ENCODE measurements around the gene PTPRG.

The PTPRG gene

DNA sequence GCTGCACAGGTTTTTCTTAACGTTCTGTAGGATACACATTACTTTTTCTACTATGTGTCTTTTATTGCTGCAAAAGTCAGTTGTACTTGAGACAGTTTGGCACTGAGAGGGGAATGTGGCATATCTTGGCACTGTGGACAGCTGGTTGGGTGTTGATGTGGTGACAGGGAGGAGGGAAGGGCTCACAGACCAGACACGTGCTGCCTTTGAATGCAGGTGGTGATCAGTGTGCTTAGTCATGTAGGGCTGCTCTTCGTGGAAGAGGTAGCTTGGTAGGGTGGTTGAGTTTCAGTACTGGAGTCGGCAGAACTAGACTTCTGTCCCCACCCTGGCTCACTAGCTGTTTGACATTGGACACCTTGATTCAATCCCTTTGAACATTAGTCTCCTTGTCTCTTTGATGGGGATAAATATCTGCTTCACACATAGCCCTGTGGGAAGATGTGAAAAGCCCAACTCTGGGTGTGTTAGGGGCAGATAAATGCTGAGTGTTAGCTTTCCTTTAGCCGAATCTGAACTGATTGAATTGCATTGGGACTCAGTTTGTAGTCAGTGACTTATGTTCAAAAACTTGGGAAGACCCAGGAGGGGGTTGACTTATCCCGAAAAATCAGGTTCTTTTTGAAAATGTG, 108.4 kb downstream of the PTPRG start:
- Mint-ChIP-seq H3K4me1 (no peaks in the 10 kb centered on the region), H3K27ac (no peak overlapping the region), H3K27me3 (no peaks in the 10 kb centered on the region), H3K4me3 (no peak overlapping the region), H3K36me3 (no peaks in the 10 kb centered on the region), H3K9me3 (no peaks in the 10 kb centered on the region)
- ATAC-seq (replicated peaks) (no peak), DNase-seq (no peak)

DNA sequence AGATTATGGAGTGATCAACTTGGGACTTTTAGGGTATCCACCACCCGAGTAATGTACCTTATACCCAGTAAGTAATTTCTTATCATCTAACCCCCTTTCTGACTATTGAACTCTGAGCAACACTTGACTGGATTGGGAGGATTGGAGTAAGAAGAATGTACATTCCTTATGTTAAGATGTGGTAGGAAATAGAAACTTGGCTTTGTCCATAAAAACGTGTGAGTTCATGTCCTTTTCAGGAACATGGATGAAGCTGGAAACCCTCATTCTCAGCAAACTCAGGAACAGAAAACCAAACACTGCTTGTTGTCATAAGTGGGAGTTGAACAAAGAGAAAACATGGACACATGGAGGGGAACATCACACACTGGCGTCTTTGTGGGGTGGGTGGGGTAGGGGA, 112.3 kb downstream of the PTPRG start:
- no peak for ATAC-seq (replicated peaks)
- H3K27me3 Mint-ChIP-seq = no peaks in the 10 kb centered on the region
- H3K27ac Mint-ChIP-seq = no peak overlapping the region
- H3K4me1 Mint-ChIP-seq = no peaks in the 10 kb centered on the region
- H3K9me3 Mint-ChIP-seq = peaks cover 3 to 5% of the 10 kb centered on the region in 2 donors
- H3K36me3 Mint-ChIP-seq = no peaks in the 10 kb centered on the region
- no peak for DNase-seq
- no peak overlapping the region for H3K4me3 Mint-ChIP-seq

DNA sequence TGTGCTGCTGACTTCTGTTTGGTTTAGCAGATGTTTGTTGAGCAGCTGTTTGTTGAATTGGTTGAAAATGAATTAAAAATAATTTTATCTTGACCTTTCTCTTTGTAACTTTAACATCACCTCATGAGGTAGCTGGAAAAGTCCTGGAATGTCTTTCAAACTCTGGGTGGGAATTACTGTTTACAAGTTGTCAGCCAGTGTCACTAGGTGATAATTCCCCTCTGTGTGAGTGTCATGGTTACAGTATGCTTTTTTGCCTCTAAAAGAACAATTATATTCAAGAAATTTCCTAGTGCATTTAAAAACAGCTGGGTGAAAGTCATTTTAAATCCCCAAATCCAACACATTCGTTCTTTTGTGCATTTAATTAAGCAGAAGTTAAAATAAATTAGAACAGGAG, 113.2 kb downstream of the PTPRG start:
- Mint-ChIP-seq H3K4me1 (no peaks in the 10 kb centered on the region), H3K4me3 (no peak overlapping the region), H3K27ac (no peak overlapping the region), H3K9me3 (peaks cover 3 to 5% of the 10 kb centered on the region in 2 donors), H3K36me3 (no peaks in the 10 kb centered on the region), H3K27me3 (no peaks in the 10 kb centered on the region)
- ATAC-seq (replicated peaks) (no peak), DNase-seq (no peak)

DNA sequence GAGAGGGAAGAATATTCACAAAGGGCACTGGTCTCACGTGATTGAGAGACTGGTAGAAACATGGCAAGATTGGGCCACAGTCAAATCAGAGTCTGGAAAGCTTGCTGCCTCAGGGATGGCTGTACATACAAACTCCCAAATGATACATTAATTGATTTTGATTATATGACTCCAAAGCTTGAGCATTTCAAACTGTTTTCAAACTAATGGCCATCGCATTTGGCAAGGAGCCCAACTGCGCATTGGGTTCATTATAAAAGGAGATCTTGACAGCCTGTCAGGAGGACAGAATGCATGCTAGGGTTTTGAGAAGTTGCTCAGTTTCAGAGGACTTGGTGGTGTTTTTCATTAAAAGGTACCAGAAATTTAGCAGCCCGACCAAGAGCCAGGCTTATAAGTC, 117.7 kb downstream of the PTPRG start:
- no peak overlapping the region for H3K27ac Mint-ChIP-seq
- H3K27me3 Mint-ChIP-seq = no peaks in the 10 kb centered on the region
- no peaks in the 10 kb centered on the region for H3K36me3 Mint-ChIP-seq
- DNase-seq (no peak), ATAC-seq (replicated peaks) (no peak)
- H3K4me3 Mint-ChIP-seq = no peak overlapping the region
- H3K4me1 Mint-ChIP-seq = no peaks in the 10 kb centered on the region
- H3K9me3 Mint-ChIP-seq = peaks cover 5 to 7% of the 10 kb centered on the region in 2 donors

DNA sequence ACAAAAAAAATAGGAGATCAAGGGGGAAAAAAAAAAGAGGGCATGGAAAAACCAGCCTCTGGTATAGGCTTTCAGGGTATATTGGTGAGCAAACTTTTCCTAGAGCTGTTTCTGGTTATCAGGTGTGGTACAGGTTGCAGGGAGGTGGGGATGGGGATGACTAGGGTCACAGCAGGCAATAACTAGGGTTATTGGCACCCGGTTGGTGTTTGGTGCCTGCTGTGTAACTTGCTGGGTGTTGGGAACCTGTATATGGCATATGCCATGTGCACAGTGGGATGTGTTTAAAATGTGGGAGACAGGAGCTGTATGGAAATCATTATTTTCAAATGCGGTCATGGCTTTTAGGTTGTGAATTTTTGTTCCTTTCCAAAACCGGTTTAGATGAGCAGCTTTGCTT, 119.2 kb downstream of the PTPRG start:
- H3K9me3 Mint-ChIP-seq = peaks cover 5 to 7% of the 10 kb centered on the region in 2 donors
- no peaks in the 10 kb centered on the region for H3K27me3 Mint-ChIP-seq
- no peak overlapping the region for H3K4me3 Mint-ChIP-seq
- ATAC-seq (replicated peaks) (no peak), DNase-seq (no peak)
- H3K36me3 Mint-ChIP-seq = no peaks in the 10 kb centered on the region
- H3K27ac Mint-ChIP-seq = no peak overlapping the region
- no peaks in the 10 kb centered on the region for H3K4me1 Mint-ChIP-seq

DNA sequence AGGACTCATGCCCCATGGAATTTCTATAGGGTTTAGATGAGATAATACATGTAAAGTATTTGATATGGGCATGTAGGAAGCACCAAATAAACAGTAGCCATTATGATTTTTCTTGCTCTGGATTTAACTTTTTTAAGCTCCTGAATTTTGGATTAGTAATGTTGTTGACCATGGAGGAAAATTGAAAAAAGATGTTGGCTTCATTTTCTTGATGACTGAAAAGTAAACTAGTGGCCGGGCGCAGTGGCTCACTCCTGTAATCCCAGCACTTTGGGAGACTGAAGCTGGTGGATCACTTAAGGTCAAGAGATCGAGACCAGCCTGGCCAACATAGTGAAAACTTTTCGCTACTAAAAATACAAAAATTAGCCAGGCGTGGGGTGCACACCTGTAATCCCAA, 120.3 kb downstream of the PTPRG start:
- no peak for DNase-seq
- H3K4me3 Mint-ChIP-seq = no peak overlapping the region
- no peaks in the 10 kb centered on the region for H3K4me1 Mint-ChIP-seq

DNA sequence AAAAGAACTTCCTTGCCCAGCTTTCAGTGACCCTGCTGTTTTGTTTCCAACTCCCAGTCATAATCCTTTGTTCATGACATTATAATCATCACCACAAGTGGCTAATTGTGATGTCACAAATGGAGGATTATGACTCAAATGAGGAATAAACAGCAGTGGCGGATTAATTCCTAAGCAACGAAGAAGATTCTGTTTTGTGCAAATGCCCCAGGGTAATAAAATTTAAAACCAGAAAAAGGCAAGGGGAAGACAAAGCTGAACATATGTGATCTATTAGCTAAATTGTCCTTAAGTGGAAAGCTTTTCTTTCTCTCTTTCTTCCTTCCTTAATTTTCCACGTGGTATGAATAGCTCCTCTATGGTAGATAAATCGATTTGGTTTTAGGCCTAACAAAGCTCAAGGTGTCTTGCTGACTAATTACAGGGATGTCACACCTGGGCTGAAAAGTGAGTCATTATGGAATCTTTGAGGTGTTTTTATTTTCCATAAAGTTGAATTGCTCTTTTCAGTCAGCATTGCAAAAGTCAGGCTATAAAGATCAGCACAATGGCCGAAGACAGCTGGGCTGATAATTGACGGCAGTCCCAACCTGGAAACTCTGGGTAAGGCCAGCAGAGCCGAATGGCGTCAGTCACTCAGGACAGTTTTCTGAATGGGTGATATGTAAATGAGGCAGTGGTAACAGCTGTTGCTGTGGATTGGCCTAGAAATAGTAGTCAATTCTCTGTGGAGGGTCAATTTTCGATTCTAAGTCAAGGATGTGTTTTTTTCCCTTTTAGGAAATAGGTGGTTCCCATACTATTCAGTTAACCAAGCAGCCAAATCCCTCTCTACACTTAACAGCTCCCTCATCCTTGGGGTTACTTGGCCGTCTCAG, 121.5 kb downstream of the PTPRG start:
- ATAC-seq (replicated peaks) = no peak
- H3K36me3 Mint-ChIP-seq = no peaks in the 10 kb centered on the region

More for the DNA sequence above, 120.3 kb downstream of the PTPRG start:
- Mint-ChIP-seq H3K9me3 (peaks cover 4 to 5% of the 10 kb centered on the region in 2 donors), H3K27ac (no peak overlapping the region), H3K27me3 (no peaks in the 10 kb centered on the region), H3K36me3 (no peaks in the 10 kb centered on the region)
- no peak for ATAC-seq (replicated peaks)

DNA sequence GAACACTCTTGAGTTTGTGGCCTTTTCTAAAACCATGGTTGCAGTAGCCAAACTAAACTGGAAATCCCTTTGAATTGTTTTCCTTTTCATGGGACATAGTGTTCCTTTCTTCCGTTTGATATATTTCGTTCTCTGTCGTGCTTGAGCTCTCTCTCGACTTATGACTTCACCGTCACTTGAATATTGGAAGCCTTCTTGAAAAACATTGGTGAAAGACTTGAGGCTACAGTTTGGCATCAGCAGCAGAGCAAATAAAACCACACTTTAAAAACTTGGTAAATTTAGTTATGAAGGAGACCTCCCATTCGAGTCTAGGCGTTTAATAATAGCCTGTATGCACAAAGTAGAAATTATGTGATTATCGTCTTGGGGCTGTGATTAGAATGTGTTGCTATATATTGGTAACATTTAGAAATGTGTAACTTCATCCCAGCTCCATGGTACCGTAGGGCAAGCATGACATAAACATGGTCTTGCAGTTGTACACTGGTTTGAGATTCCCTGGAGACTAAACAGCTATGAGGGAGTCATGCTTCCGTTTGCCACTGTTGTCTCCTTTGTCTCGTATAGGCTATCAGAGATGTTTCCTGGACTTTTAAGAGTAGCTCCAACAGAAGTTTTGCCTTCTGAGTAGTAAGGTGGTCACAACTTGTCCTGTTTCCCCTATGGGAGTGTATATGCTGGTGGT, 122.3 kb downstream of the PTPRG start:
- H3K36me3 Mint-ChIP-seq = no peaks in the 10 kb centered on the region
- no peak overlapping the region for H3K27ac Mint-ChIP-seq
- ATAC-seq (replicated peaks) (no peak), DNase-seq (no peak)
- no peak overlapping the region for H3K4me3 Mint-ChIP-seq
- H3K9me3 Mint-ChIP-seq = peaks cover 0 to 4% of the 10 kb centered on the region in 2 donors
- no peaks in the 10 kb centered on the region for H3K4me1 Mint-ChIP-seq
- H3K27me3 Mint-ChIP-seq = no peaks in the 10 kb centered on the region

More for the DNA sequence above, 121.5 kb downstream of the PTPRG start:
- DNase-seq = no peak
- Mint-ChIP-seq H3K9me3 (peaks cover under 1 to 5% of the 10 kb centered on the region in 2 donors), H3K4me1 (no peaks in the 10 kb centered on the region), H3K27me3 (no peaks in the 10 kb centered on the region), H3K4me3 (no peak overlapping the region), H3K27ac (no peak overlapping the region)

DNA sequence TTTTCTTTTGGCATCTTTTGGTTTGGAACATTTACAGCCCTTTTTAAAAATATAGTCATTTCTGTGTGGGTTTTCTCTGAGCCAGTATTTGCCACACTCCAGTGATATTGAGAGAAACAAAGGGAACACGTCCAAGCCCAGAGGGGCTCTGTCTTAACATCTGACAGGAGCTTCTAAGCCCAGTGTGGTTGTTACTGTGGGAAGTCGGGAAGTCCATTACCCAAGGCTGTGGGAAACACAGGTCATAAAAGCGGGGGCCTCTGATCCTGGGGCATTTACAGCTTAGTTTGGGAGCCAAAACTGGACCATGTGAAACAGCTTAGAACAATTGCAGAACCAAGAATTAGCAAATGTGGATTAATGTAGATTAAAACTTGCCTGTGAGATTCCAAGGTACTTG, 123.0 kb downstream of the PTPRG start:
- Mint-ChIP-seq H3K9me3 (peaks cover 0 to 4% of the 10 kb centered on the region in 2 donors), H3K27ac (no peak overlapping the region), H3K27me3 (no peaks in the 10 kb centered on the region), H3K36me3 (no peaks in the 10 kb centered on the region), H3K4me3 (no peak overlapping the region), H3K4me1 (no peaks in the 10 kb centered on the region)
- DNase-seq (no peak), ATAC-seq (replicated peaks) (no peak)

DNA sequence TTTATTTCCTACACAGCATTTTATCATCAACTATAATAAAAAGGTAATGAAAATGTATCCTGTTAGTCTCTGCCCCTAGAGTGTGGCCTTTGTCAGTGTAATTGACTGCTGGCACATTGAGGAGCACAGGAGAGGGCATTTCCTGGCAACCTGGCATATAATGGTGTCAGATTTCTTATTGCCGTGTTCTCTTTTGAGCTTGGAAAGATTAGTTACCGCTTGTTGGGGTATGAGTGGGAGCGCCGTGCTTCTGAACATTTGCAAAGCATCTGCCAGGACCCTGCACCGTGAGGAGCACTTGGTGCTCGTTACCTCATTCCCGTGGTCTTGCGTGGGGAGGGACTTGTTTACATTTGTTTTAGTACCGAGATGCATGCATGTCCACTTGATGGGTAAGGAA, 124.4 kb downstream of the PTPRG start:
- Mint-ChIP-seq H3K27me3 (no peaks in the 10 kb centered on the region), H3K36me3 (no peaks in the 10 kb centered on the region), H3K4me1 (no peaks in the 10 kb centered on the region), H3K4me3 (no peak overlapping the region), H3K9me3 (no peaks in the 10 kb centered on the region), H3K27ac (no peak overlapping the region)
- no peak for ATAC-seq (replicated peaks)
- DNase-seq = no peak

DNA sequence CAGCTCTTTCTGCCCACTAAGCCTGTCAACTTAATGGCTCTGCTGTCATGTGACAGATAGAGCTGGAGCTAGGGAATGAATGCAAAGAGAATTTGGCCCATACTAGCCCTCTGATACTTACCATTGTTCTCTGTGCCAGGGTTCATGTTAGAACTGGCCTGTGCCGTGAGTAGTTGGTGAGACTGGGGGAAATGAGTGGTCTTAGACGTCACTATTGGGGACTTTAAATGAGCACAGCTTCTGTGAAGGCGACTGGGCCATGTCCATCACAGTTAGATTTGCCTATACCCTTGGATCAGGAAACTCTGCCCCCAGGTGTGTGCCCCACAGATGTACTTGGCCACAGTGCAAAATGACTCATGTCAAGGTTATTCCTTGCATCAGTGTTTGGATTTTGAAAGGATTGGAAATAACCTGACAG, 124.9 kb downstream of the PTPRG start:
- H3K4me1 Mint-ChIP-seq = no peaks in the 10 kb centered on the region
- no peaks in the 10 kb centered on the region for H3K27me3 Mint-ChIP-seq
- no peak for ATAC-seq (replicated peaks)
- no peak overlapping the region for H3K4me3 Mint-ChIP-seq
- no peaks in the 10 kb centered on the region for H3K36me3 Mint-ChIP-seq
- DNase-seq = no peak
- H3K27ac Mint-ChIP-seq = no peak overlapping the region
- H3K9me3 Mint-ChIP-seq = no peaks in the 10 kb centered on the region

DNA sequence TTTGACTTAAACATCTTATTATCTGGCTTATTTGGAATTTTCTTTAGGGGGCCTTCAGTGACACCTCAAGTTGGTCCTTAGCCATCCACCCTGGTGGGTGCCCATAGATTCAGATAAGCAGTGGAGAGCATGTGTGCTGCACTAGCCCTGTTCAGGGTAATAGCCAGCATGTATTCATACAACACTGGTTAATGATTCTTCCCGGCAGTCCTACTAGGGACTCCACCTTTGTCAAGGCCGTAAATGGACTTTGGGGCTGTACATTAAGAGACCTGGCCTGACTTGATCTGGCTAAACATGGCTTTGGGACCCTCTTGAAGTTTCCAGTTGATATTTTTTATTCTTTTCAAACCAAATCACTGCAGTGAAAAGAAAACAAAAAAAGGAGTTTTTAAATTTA, 125.8 kb downstream of the PTPRG start:
- DNase-seq (no peak), ATAC-seq (replicated peaks) (no peak)
- no peaks in the 10 kb centered on the region for H3K36me3 Mint-ChIP-seq
- H3K27me3 Mint-ChIP-seq = no peaks in the 10 kb centered on the region
- no peak overlapping the region for H3K27ac Mint-ChIP-seq
- no peaks in the 10 kb centered on the region for H3K9me3 Mint-ChIP-seq
- no peaks in the 10 kb centered on the region for H3K4me1 Mint-ChIP-seq
- H3K4me3 Mint-ChIP-seq = no peak overlapping the region

DNA sequence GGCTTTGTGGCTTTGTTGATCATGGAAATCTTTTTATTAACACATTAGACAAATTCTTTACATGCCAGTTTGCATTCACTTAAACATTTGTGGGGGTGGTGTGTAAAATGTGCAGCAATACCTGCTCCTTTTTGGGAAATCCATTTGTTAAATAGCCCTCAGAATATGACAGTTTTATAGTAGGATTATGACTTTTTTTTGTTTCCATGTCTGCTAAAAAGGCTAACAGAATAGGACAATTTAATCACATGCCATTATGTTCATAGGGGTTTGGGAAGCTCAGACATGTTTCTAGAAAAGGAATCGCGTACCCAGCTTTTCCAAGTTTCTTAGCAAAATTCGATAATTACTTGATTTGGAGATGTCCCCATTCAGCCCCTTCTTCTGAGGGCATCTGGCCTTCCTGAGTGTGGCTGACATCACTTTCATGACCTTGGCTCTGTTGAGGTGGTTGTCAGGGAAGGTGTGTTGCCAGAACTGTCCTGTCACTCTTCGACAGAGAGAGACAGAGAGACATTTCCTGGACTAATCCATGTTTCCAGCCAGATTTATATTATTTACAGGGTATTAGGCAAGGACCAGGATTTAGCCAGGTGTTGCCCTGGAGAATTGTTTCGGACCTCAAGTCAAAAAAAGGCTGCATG, 126.4 kb downstream of the PTPRG start:
- Mint-ChIP-seq H3K4me1 (no peaks in the 10 kb centered on the region), H3K27ac (no peak overlapping the region), H3K4me3 (no peak overlapping the region), H3K27me3 (no peaks in the 10 kb centered on the region), H3K36me3 (no peaks in the 10 kb centered on the region), H3K9me3 (no peaks in the 10 kb centered on the region)
- DNase-seq (no peak), ATAC-seq (replicated peaks) (no peak)

DNA sequence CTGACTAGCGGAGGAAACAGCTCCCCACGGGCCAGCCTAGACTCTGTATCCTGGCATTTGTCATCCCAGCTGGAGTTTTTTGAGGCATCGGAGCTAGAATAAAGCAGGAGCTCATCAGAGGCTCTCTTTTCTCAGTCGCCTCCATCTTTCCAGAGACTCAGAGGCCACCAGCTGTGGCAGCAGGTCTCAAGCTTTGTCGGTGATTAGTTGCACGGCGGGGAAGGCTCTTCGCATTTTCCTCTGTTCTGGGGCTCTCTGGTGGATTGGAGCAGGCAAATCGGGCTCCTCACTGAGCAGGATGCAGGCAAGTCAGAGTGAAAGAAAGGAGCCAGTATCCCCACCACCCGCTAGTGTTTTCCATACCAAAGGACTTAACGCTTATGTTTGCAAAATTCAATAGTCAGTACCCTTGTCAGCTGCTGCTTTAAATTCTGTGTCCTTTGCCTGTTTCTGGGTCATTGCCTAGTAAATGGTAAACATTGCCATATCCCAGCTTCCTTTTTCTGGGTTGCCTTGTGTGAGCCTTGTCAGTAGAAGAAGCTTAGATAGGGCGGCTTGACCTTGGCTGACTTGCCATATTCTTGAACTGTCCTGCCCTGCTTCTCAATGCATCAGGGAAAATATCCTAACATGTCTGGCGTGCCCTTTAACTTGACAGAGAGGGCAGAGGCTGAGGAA, 127.1 kb downstream of the PTPRG start:
- Mint-ChIP-seq H3K27me3 (no peaks in the 10 kb centered on the region), H3K36me3 (no peaks in the 10 kb centered on the region), H3K4me1 (no peaks in the 10 kb centered on the region), H3K9me3 (peaks cover 0 to 1% of the 10 kb centered on the region in 2 donors), H3K4me3 (no peak overlapping the region), H3K27ac (no peak overlapping the region)
- no peak for DNase-seq
- no peak for ATAC-seq (replicated peaks)
